GM18508 (cell line): ENCODE results near the gene TAF11.
A peak's percentile ranks its signal among the peaks of the same experiment; 100 is the strongest.
"Not testable (repeated sequence)": the region's sequence is repeated elsewhere in the genome, so short reads cannot be mapped to it uniquely, and the experiment has no call there.

Source experiments
- ATAC-seq: cut with Tn5 transposase; IDR thresholded peaks from one replicate; pipeline ENCODE4 v1.9.1; 2021; ENCODE audit warnings: moderate number of reproducible peaks; ENCODE audit not compliant: insufficient read depth, unreplicated experiment

TAF11 gene

GRCh38 chr6:34887753-34888513 is at the start of gene TAF11:
Gene TAF11, minus strand, starts transcription at chr6:34888042. Its CDS starts 85 bp downstream, at chr6:34887957.
- ATAC-seq: no peak

GRCh38 chr6:34934516-34934915 is 46.7 kb upstream of the TAF11 start:
- no peak for ATAC-seq

GRCh38 chr6:34932202-34932601 is 44.4 kb upstream of the TAF11 start:
- ATAC-seq: not testable (repeated sequence)

- ATAC-seq: no peak
These were observed 42.4 kb upstream of the TAF11 start for GRCh38 chr6:34930221-34930620.

- ATAC-seq: no peak
These were observed 41.6 kb upstream of the TAF11 start for GRCh38 chr6:34929241-34929978.

- no peak for ATAC-seq
These were observed 40.9 kb upstream of the TAF11 start for GRCh38 chr6:34928695-34929094.

GRCh38 chr6:34928220-34928619 is 40.4 kb upstream of the TAF11 start:
- ATAC-seq: no peak

GRCh38 chr6:34926655-34927054 is 38.8 kb upstream of the TAF11 start:
- ATAC-seq: no peak

- no peak for ATAC-seq
These were observed 37.2 kb upstream of the TAF11 start for GRCh38 chr6:34924831-34925625.

- no peak for ATAC-seq
These were observed 34.4 kb upstream of the TAF11 start for GRCh38 chr6:34922177-34922663.

- ATAC-seq: no peak
These were observed 32.3 kb upstream of the TAF11 start for GRCh38 chr6:34920097-34920496.

GRCh38 chr6:34919651-34920050 is 31.8 kb upstream of the TAF11 start:
- ATAC-seq: no peak

- ATAC-seq: no peak
These were observed 29.9 kb upstream of the TAF11 start for GRCh38 chr6:34917626-34918285.

- ATAC-seq: no peak
These were observed 28.6 kb upstream of the TAF11 start for GRCh38 chr6:34916348-34916967.

GRCh38 chr6:34914358-34914757 is 26.5 kb upstream of the TAF11 start:
- ATAC-seq: no peak

GRCh38 chr6:34912715-34913464 is 25.0 kb upstream of the TAF11 start:
- ATAC-seq: peak; percentile 68

GRCh38 chr6:34911822-34912221 is 24.0 kb upstream of the TAF11 start:
- no peak for ATAC-seq

GRCh38 chr6:34909320-34909883 is 21.6 kb upstream of the TAF11 start:
- ATAC-seq: no peak

- ATAC-seq: no peak
These were observed 20.4 kb upstream of the TAF11 start for GRCh38 chr6:34908194-34908593.
